ENCODE results near the gene AP5Z1. TPM values are rescaled to one million over a fixed set of nuclear protein-coding genes. Genes with fewer than 3 reads are reported as not detected.

Gene AP5Z1
- total RNA-seq, 1 experiment from 2014 or later = 38.3 TPM

DNA sequence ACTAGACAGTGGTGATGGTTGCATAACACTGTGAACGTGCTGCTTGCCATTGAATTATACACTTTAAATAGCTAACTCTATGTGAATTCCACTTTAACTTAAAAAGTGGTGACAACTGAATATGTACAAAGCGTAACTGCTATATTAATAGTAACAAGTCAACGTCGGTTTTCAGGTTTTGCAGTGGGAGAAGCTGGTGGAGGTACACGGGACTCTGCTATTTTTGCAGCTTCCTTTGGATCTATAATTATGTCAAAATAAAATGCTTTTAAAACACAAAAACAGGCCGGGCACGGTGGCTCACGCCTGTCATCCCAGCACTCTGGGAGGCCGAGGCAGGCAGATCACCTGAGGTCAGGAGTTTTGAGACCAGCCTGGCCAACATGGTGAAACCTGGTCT is 21.0 kb downstream of the AP5Z1 start:
- TF ChIP-seq, protein P1, sequence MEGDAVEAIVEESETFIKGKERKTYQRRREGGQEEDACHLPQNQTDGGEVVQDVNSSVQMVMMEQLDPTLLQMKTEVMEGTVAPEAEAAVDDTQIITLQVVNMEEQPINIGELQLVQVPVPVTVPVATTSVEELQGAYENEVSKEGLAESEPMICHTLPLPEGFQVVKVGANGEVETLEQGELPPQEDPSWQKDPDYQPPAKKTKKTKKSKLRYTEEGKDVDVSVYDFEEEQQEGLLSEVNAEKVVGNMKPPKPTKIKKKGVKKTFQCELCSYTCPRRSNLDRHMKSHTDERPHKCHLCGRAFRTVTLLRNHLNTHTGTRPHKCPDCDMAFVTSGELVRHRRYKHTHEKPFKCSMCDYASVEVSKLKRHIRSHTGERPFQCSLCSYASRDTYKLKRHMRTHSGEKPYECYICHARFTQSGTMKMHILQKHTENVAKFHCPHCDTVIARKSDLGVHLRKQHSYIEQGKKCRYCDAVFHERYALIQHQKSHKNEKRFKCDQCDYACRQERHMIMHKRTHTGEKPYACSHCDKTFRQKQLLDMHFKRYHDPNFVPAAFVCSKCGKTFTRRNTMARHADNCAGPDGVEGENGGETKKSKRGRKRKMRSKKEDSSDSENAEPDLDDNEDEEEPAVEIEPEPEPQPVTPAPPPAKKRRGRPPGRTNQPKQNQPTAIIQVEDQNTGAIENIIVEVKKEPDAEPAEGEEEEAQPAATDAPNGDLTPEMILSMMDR (conservative IDR thresholded peaks at IDR 0.05) = no peak
- no peak overlapping the region for H2AFZ ChIP-seq (ENCODE audit: low read length)
- no peaks in the 10 kb centered on the region for H3K27me3 ChIP-seq (ENCODE audit: insufficient read depth, low read length)
- no peak overlapping the region for H3K27ac Mint-ChIP-seq
- no peak overlapping the region for H3K18ac ChIP-seq (ENCODE audit: insufficient read length, low read depth, low read length)
- H4K5ac ChIP-seq (ENCODE audit: insufficient read length, low read depth, low read length) = no peak overlapping the region
- no peaks in the 10 kb centered on the region for H3K4me1 ChIP-seq (ENCODE audit: insufficient read depth, low read length)
- H3K4me3 Mint-ChIP-seq = no peak overlapping the region
- H3K4me1 Mint-ChIP-seq = peaks cover 6 to 7% of the 10 kb centered on the region in 2 experiments; a peak in 3 of 4 replicates
- no peak overlapping the region for H3K9ac ChIP-seq (ENCODE audit: extremely low read depth, insufficient read length, low read length)
- no peak overlapping the region for H3K27ac ChIP-seq (ENCODE audit: insufficient read length, low read depth, low read length)
- H2AK5ac ChIP-seq (ENCODE audit: insufficient read length, low read length) = no peak overlapping the region
- peaks cover 0 to 3% of the 10 kb centered on the region in 2 experiments; a peak in 2 of 5 replicates for H3K9me3 Mint-ChIP-seq
- no peak overlapping the region for H4K91ac ChIP-seq (ENCODE audit: insufficient read length, low read depth, low read length)
- H4K8ac ChIP-seq (replicated peaks; ENCODE audit: insufficient read length, low read depth, low read length) = no peak overlapping the region
- H3K56ac ChIP-seq (ENCODE audit: insufficient read length, low read depth, low read length) = no peak overlapping the region
- no peak overlapping the region for H3K23ac ChIP-seq (ENCODE audit: insufficient read length, low read depth, low read length)
- no peak overlapping the region for H2BK15ac ChIP-seq (ENCODE audit: low read depth, low read length)
- DNase-seq = no peak
- H3K27me3 Mint-ChIP-seq (ENCODE audit: low read depth) = no peaks in the 10 kb centered on the region; the same call in 1 of the 2 replicates
- peaks cover 5% of the 10 kb centered on the region for H3K23me2 ChIP-seq (ENCODE audit: insufficient read length, low read depth, low read length, poor library complexity, severe bottlenecking)
- H3K9me3 ChIP-seq (ENCODE audit: control insufficient read depth, low read depth, low read length) = no peaks in the 10 kb centered on the region
- no peaks in the 10 kb centered on the region for H4K20me1 ChIP-seq (ENCODE audit: control insufficient read depth, insufficient read depth, insufficient read length)
- no peaks in the 10 kb centered on the region for H3K79me1 ChIP-seq (ENCODE audit: insufficient read depth, low read depth, low read length, poor library complexity, severe bottlenecking)
- H3K14ac ChIP-seq (ENCODE audit: insufficient read depth, low read length) = no peak overlapping the region
- no peaks in the 10 kb centered on the region for H3K79me2 ChIP-seq (ENCODE audit: insufficient read depth, low read length)
- H2BK12ac ChIP-seq (ENCODE audit: insufficient read length, low read depth, low read length) = no peak overlapping the region
- no peak overlapping the region for H2BK20ac ChIP-seq (ENCODE audit: low read depth, low read length, poor library complexity, severe bottlenecking)
- H3K36me3 Mint-ChIP-seq (ENCODE audit: insufficient read depth in 1 of 3, low read depth in 3 of 3) = peaks cover 7 to 12% (median 10%) of the 10 kb centered on the region in 3 experiments; a peak in 6 of 7 replicates
- no peak overlapping the region for H3K4me2 ChIP-seq (ENCODE audit: insufficient read depth, insufficient read length, low read length)
- H2BK120ac ChIP-seq (ENCODE audit: low read depth, low read length, poor library complexity, severe bottlenecking) = no peak overlapping the region
- no CpG with 5 or more reads among the region's 9 CpGs for WGBS (ENCODE audit: extremely low coverage, insufficient read length, low lambda C conversion rate)
- H3K4ac ChIP-seq (ENCODE audit: low read depth, low read length) = no peak overlapping the region
- no peak overlapping the region for H2BK5ac ChIP-seq (ENCODE audit: insufficient read length, low read length)
- no peak overlapping the region for H3T11ph ChIP-seq (ENCODE audit: low read length)

Data from H9 (cell line).